HepG2 (cell line): ENCODE measurements around the gene PRRG3. TPM values are rescaled to one million over a fixed set of nuclear protein-coding genes. Genes with fewer than 3 reads are reported as not detected.

ENCODE experiments used
- ATAC-seq: fragments of 200-7000 bp; cut with Tn5 transposase; 3 replicates; pipeline ENCODE4 v1.9.1; 2020; ENCODE audit warnings: mild to moderate bottlenecking, moderate library complexity
- BruUV-seq: library from RNA; stranded (reverse); fragments of 400-500 nt; replicated peaks from 2 replicates; lab custom pipeline; 2021; lab: Mats Ljungman, UMichigan
- CTCF ChIA-PET: fragments of 300-600 bp; formaldehyde crosslinking; extraction: SDS; loops from one replicate; lab custom pipeline; 2021; ENCODE audit warnings: low total read pairs, inconsistent platforms, low intra/inter-chr PET ratio; lab: Yijun Ruan, JAX
- POLR2A ChIA-PET: fragments of 350-600 bp; sonication (Branson Sonifier 250); formaldehyde crosslinking; loops from one replicate; lab custom pipeline; 2020; ENCODE audit warnings: antibody characterized with exemption, inconsistent platforms; lab: Yijun Ruan, JAX
- DNase-seq: peaks from one replicate; pipeline ENCODE4 v3.0.0-alpha.2; 2015; ENCODE audit warnings: low spot score
- FAIRE-seq: peaks from 3 replicates; lab custom pipeline; 2011; peaks lifted over from hg19 to GRCh38; lab: Jason Lieb, UNC
- H2AFZ ChIP-seq: one replicate; pipeline ENCODE4 v1.6.1; 2011; ENCODE audit warnings: low read length, inconsistent platforms
- H3K27ac ChIP-seq: fragments of 300-600 bp; 3 replicates; pipeline ENCODE4 v1.8.0; 2011; ENCODE audit warnings: mixed run types, mild to moderate bottlenecking, mixed read lengths, low read length, inconsistent platforms; ENCODE audit not compliant: insufficient read depth; ENCODE audit errors: extremely low read length
- H3K27me3 ChIP-seq, 2 experiments: fragments of 200-600 bp in 1 of 2; 2 replicates in 1 of 2; 3 replicates in 1 of 2; pipeline versions ENCODE4 v1.6.0 to v1.8.0; 2011; ENCODE audit warnings: low read length in 2 of 2, mild to moderate bottlenecking in 2 of 2, moderate library complexity in 2 of 2, inconsistent platforms in 1 of 2; ENCODE audit not compliant: insufficient read depth in 2 of 2, control insufficient read depth in 1 of 2
- H3K36me3 ChIP-seq, 2 experiments: fragments of 200-600 bp in 1 of 2; replicated peaks in 1 of 2; 2 replicates in 1 of 2; 3 replicates in 1 of 2; pipeline versions ENCODE4 v1.5.1 to v1.8.0; 2011; ENCODE audit warnings: low read length in 2 of 2, inconsistent platforms in 1 of 2; ENCODE audit not compliant: insufficient read depth in 2 of 2, control insufficient read depth in 1 of 2
- H3K4me1 ChIP-seq: 2 replicates; pipeline ENCODE4 v1.5.1; 2012; ENCODE audit warnings: low read length, inconsistent platforms; ENCODE audit not compliant: insufficient read depth
- H3K4me2 ChIP-seq: 2 replicates; pipeline ENCODE4 v1.6.0; 2011; ENCODE audit warnings: low read depth, low read length, inconsistent platforms
- H3K4me3 ChIP-seq, 3 experiments: fragments of 200-600 bp in 1 of 3; sonication (generic), shearing (Covaris generic) in 1 of 3; replicated peaks in 1 of 3; 2 replicates each; pipeline ENCODE4 v1.5.1; 2011 to 2016; ENCODE audit warnings: low read length in 3 of 3, inconsistent platforms in 2 of 3, low read depth in 2 of 3, mild to moderate bottlenecking in 2 of 3, control low read depth in 1 of 3, mixed read lengths in 1 of 3; ENCODE audit not compliant: insufficient read depth in 1 of 3
- H3K79me2 ChIP-seq: one replicate; pipeline ENCODE4 v1.6.1; 2011; ENCODE audit warnings: low read length, inconsistent platforms; ENCODE audit not compliant: insufficient read depth
- H3K9ac ChIP-seq: 2 replicates; pipeline ENCODE4 v1.6.0; 2011; ENCODE audit warnings: mild to moderate bottlenecking, low read depth, low read length, inconsistent platforms; ENCODE audit not compliant: insufficient read depth
- H3K9me3 ChIP-seq: 2 replicates; pipeline ENCODE4 v1.5.1; 2012; ENCODE audit warnings: mild to moderate bottlenecking, low read length
- H4K20me1 ChIP-seq: 2 replicates; pipeline ENCODE4 v1.6.0; 2011; ENCODE audit warnings: inconsistent platforms, mild to moderate bottlenecking, low read length, moderate library complexity; ENCODE audit not compliant: insufficient read depth
- PRPF4 ChIP-seq: fragments of 200-400 bp; formaldehyde crosslinking; IDR thresholded peaks from 2 replicates; pipeline ENCODE4 v1.6.1; 2016; ENCODE audit warnings: low read length, low read depth; ENCODE audit not compliant: poor library complexity, severe bottlenecking
- RFX3 ChIP-seq: IDR thresholded peaks from 2 replicates; pipeline ENCODE4 v1.6.1; 2016; ENCODE audit warnings: missing biosample characterization, missing genetic modification reagents
- ZNF879 ChIP-seq: sonication (generic); formaldehyde crosslinking; IDR thresholded peaks from 2 replicates; pipeline ENCODE4 v1.8.1; 2023; ENCODE audit warnings: missing genetic modification reagents
- ZXDC ChIP-seq: sonication (generic); formaldehyde crosslinking; IDR thresholded peaks from 2 replicates; pipeline ENCODE4 v1.5.0; 2020; ENCODE audit warnings: mild to moderate bottlenecking, missing genetic modification reagents
- WGBS: methylation state at CpG from one replicate; pipeline ENCODE4 v1.1.6; 2017; ENCODE audit warnings: low lambda C conversion rate; 5-methylcytosine and 5-hydroxymethylcytosine counted together
- in situ Hi-C: cut with HindIII; loops from 2 replicates; pipeline ENCODE4 v1.10.0; 2017; ENCODE audit warnings: low pct_unique_long_range_greater_than_20kb; ENCODE audit not compliant: extremely low pct_ligation_motif_present
- intact Hi-C: fragments of 100-400 bp; cut with micrococcal nuclease; formaldehyde crosslinking; loops from one replicate; pipeline ENCODE4 v1.10.0; 2022; ENCODE audit not compliant: unreplicated experiment
- polyA plus RNA-seq, 8 experiments: library from polyadenylated mRNA; depleted of rRNA in 3 of 8; stranded (reverse) in 7 of 8; unstranded in 1 of 8; fragments of >200 nt; fragmentation: Illumina TruSeq in 4 of 8; extraction: Trizol in 4 of 8; gene quantifications; 2 replicates each; pipeline versions ENCODE4 v1.2.1 to v1.2.3, GENCODE V29; 2011 to 2016; ENCODE audit warnings: low read depth in 4 of 8, missing spikeins in 1 of 8, mixed read lengths in 1 of 8; ENCODE audit not compliant: insufficient read depth in 1 of 8
- total RNA-seq, 5 experiments: library from RNA; depleted of rRNA; stranded (reverse); fragments of >200 nt; fragmentation: Illumina TruSeq; extraction: Trizol; gene quantifications; 2 replicates each; pipeline ENCODE4 v1.2.3, GENCODE V29; 2016; ENCODE audit warnings: low read depth in 1 of 5
- TF ChIP-seq, protein P1 (sequence below): sonication (generic); formaldehyde crosslinking; IDR thresholded peaks from 2 replicates; pipeline ENCODE4 v1.5.1; 2020; ENCODE audit warnings: mild to moderate bottlenecking, missing genetic modification reagents, moderate library complexity
- TF ChIP-seq, protein P2 (sequence below): sonication (generic); formaldehyde crosslinking; IDR thresholded peaks from 2 replicates; pipeline ENCODE4 v1.4.0; 2020; ENCODE audit warnings: missing genetic modification reagents

Gene PRRG3
- total and polyA plus RNA-seq, 2 of the 13 experiments (the other 11 are each of a cell fraction or from before 2014, with no cell fraction given): not detected

GRCh38 chrX:151703487-151703886 lies 8.2 kb downstream of the PRRG3 start:
- ATAC-seq (no peak), DNase-seq (no peak), FAIRE-seq (no peak)
- WGBS: 8% methylated on average over 2 of the region's 7 CpGs
- Histone ChIP-seq H4K20me1 (no peaks in the 10 kb centered on the region), H3K4me1 (no peaks in the 10 kb centered on the region), H3K36me3 (no peaks in the 10 kb centered on the region), H3K27ac (no peak overlapping the region), H2AFZ (no peak overlapping the region), H3K9me3 (no peaks in the 10 kb centered on the region), H3K4me3 (no peak overlapping the region), H3K9ac (no peak overlapping the region), H3K27me3 (no peaks in the 10 kb centered on the region; a peak in 1 of 5 replicates), H3K79me2 (no peaks in the 10 kb centered on the region), H3K4me2 (no peak overlapping the region)
- no TSS peak for BruUV-seq
- CTCF ChIA-PET: no interaction called here
- POLR2A ChIA-PET: no interaction called here
- intact Hi-C loops (no loop called here), in situ Hi-C loops (no loop called here)
- TF ChIP-seq ZXDC (CRISPR knock-in tag) (no peak), ZNF879 (CRISPR knock-in tag) (no peak), RFX3 (CRISPR knock-in tag) (no peak), PRPF4 (no peak)
- TF ChIP-seq, protein P1, sequence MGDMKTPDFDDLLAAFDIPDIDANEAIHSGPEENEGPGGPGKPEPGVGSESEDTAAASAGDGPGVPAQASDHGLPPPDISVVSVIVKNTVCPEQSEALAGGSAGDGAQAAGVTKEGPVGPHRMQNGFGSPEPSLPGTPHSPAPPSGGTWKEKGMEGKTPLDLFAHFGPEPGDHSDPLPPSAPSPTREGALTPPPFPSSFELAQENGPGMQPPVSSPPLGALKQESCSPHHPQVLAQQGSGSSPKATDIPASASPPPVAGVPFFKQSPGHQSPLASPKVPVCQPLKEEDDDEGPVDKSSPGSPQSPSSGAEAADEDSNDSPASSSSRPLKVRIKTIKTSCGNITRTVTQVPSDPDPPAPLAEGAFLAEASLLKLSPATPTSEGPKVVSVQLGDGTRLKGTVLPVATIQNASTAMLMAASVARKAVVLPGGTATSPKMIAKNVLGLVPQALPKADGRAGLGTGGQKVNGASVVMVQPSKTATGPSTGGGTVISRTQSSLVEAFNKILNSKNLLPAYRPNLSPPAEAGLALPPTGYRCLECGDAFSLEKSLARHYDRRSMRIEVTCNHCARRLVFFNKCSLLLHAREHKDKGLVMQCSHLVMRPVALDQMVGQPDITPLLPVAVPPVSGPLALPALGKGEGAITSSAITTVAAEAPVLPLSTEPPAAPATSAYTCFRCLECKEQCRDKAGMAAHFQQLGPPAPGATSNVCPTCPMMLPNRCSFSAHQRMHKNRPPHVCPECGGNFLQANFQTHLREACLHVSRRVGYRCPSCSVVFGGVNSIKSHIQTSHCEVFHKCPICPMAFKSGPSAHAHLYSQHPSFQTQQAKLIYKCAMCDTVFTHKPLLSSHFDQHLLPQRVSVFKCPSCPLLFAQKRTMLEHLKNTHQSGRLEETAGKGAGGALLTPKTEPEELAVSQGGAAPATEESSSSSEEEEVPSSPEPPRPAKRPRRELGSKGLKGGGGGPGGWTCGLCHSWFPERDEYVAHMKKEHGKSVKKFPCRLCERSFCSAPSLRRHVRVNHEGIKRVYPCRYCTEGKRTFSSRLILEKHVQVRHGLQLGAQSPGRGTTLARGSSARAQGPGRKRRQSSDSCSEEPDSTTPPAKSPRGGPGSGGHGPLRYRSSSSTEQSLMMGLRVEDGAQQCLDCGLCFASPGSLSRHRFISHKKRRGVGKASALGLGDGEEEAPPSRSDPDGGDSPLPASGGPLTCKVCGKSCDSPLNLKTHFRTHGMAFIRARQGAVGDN (CRISPR knock-in tag): no peak
- TF ChIP-seq, protein P2, sequence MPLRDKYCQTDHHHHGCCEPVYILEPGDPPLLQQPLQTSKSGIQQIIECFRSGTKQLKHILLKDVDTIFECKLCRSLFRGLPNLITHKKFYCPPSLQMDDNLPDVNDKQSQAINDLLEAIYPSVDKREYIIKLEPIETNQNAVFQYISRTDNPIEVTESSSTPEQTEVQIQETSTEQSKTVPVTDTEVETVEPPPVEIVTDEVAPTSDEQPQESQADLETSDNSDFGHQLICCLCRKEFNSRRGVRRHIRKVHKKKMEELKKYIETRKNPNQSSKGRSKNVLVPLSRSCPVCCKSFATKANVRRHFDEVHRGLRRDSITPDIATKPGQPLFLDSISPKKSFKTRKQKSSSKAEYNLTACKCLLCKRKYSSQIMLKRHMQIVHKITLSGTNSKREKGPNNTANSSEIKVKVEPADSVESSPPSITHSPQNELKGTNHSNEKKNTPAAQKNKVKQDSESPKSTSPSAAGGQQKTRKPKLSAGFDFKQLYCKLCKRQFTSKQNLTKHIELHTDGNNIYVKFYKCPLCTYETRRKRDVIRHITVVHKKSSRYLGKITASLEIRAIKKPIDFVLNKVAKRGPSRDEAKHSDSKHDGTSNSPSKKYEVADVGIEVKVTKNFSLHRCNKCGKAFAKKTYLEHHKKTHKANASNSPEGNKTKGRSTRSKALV (CRISPR knock-in tag): no peak
